ENCODE results near the gene MYOZ2.

The MYOZ2 gene

DNA sequence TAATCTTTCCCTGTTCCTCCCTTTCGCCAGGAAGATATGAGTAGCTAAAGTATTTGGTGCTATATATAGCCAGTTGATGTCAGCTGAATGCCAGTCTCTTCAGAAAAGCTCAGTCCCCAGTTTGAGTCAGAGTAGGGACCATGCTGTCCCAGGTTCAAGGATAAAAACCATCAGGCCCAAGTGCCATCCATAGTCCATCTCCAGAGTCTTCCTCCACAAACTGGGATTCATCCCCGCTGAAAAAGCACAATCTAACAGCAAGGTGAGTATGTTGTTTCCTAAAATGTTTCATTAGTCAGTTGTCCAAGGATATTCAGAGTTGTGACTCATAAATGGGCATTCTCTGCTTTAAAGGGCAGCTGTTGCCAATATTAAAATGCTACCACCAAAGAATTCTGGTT is at the start of gene MYOZ2:
Gene MYOZ2 (plus strand): TSS at position 112 of the 401 bp plus-strand sequence. CDS start 694 bp downstream, outside the sequence.
- no peak for DNase-seq

DNA sequence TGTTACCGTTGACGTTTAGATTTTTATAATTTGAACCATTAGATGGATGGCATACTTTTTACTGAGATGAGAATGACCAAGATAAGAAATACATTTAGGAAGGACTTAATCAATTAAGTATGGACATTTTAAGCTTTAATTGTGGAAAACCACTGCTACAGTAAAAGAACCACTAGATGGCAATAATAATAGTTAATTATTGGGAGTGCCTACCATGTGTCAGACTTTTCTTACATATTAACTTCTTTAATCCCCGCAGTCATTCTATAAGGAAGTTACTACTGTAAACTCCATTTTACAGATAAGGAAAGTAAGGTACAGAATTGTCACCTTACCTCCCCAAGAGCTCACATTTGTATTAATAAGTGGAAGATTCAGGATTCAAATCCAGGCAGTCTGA is 48.5 kb upstream of the MYOZ2 start:
- no peak for DNase-seq

DNA sequence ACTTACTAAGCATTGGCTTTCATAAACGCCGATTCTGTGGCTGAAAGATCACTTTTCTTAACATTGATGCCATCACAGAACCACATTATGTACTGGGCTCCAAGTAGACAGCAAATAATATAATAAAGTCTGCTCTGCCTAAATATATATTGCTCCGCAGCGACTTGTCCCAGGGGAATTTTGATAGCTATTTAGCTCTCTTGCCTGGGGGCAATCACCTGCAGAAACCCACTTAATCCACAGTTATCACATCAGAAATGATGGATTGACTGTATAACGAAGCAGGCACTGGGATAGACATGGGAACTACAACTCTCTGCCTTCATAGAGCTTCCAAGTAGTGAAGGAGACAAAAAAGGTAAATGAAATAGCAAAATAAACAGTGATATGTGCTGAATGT is 48.0 kb upstream of the MYOZ2 start:
- DNase-seq, result no peak

DNA sequence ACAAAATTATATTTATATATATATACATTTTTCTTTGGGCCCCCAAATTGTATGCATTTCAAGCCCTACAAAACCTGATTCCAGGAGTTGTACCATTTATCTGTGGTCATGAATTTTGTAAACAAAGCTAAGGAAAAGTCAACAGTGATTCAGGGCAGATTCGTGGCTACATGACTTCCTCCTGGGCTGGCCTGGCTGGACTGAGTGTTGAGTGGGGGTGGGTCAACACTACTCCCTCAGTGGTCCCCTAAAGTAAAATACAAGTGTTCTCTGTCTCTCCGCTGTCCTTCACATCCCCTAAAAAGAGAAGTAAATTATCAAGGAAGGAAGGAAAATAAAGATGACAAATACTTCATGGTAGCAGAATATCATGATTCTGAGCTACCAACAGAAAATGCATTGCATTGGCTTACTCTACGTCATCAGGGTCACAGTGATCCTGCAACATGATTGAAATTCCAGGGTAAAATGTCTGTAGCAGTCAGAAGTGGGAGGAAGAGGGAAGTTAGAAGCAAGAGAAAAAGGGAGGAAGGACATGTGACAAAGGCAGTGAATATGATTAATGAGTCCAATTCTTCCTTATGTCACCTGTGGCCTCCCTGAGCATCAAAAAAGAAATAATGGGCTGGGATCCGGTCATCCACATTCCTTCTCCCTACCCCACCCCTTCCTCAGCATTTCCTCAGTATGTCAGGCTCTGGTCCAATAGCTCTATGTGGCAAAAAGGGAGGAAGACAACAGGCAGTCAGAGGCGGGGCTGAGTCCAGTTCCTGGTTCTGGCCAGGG is 42.4 kb upstream of the MYOZ2 start:
- DNase-seq, result no peak

DNA sequence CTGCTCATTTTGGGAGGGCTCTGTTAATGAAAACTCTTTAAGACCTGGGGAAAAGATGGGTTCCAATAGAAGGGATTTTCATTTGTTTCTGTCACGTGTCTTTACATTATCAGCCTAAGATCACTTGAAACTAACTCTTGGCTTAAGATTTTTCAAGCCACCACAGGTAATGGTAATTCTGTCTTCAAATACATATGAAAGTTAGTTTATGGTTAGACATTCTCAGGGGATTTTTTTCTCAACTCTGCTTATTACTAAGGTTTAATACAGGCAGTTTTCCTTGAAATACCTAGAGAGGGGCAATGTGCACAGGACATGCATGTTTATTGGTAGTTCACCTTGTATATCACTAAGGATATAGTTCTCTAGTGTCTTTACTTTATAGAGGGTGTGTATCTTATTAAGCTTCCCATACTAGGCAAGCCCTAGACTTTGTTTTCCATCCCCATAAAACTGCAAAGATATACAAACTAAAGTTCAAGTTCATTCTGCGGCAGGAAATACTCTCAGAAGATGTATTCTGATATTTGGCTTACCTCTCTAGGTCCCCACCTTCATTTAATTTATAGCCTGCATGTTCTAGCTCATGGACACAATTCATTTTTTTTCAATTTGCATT is 38.2 kb upstream of the MYOZ2 start:
- DNase-seq, result no peak

DNA sequence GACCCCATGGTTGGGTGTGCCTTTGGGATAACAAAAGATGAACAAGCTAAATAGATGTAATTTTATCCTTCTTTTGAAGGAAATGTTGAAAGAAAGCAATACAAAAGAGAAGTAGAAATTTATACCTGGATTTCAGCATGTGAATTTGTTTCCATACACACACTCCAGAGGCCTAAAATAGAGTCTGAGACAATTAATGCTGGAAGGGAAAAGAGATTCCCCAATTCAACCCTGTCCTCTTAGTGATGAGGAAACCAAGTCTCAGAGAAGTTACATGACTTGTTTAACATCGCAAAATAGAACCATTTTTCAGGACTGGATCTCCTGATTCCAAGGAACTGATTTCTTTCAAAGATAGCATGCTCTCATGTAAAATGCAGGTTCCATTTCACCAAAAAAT is 37.3 kb upstream of the MYOZ2 start:
- DNase-seq, result no peak

DNA sequence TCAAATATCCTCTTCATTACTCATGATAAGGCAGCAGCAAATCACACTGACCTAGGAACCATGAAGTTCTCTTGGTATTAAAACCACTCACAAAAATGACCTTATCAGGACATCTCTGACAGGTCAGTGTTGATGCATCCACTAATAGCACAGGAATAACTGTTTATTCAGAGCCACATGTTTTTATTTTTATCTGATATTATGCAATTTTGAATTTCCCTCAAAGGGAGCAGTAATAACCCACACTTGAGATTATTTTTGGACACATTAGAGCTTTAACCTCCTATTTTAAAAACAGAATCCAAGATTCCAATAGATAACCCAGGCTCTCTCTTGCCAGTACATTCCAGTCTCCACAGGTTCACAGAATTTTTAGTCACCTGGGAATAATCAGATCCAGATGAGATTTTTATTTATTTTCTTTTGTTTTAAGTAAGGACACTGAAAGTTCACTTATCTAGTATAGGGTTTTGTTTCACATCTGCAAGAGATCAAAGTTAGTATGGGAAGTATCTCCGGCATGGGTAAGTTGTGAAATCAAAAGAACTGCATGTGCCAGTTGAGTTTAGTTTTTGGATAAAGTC is 36.3 kb upstream of the MYOZ2 start:
- DNase-seq, result no peak

DNA sequence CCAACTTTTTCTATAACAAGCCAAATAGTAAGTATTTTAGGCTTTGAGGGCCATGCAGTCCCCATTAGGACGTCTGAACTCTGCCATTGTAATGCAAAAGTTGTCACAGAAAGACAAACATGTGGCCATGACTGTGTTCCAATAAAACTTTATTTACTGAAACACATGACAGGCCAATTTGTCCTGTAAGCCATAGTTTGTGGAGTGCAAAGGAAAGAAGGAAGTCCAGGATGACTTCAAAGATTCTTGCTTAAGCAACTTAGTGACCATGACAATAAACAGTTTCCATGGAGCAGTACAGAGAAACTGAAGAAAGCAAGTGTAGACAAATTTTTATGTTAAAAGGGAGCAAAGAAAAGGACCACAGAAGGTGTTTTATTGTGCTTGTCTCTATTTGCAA is 35.0 kb upstream of the MYOZ2 start:
- no peak for DNase-seq

DNA sequence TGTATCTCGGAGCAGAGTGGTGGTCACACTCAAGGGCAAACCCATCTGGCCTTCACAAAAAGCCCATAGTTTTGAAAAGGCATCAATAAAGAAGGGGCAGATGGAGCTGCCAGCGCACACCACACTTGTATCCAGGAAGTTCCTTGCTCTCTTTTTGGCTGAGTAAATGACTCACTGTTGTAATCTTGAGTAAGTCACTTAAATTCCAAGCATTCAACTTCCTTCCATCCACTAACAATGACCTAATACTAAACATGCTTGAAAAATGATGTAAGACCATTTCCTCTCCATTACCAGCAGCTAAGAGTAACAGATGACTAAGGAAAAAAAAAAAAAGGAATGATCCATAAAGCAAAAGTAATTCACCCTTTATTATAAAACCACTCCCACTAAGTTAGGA is 32.4 kb upstream of the MYOZ2 start:
- no peak for DNase-seq

DNA sequence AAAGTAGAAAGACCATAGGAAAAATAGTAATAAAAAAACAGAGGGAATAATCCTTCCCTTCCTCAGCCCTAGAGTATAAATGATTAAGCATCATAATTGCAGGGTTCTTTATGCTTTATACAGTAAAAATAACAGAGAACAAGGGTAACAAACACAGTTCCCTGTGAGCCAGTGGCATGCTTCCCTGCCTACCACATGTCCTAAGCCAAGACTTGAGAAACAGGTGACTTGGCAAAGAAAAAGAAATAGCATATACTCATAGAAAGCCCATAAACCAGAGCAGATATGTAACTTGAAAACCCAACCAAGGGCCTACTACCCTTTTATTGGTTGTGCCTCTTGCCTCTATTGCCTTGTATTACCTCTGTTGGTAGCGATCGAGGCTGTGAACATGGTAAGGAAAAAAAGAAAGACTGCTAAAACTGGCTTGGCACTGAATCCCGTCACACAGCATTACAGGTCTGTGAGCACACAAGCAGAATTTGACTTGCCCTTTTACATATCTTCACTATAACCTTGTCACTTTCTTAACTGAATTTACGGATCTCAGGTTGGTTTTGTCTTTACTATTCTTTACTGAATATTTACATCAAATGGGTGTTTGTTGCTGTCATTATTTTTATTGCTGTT is 30.9 kb upstream of the MYOZ2 start:
- no peak for DNase-seq

DNA sequence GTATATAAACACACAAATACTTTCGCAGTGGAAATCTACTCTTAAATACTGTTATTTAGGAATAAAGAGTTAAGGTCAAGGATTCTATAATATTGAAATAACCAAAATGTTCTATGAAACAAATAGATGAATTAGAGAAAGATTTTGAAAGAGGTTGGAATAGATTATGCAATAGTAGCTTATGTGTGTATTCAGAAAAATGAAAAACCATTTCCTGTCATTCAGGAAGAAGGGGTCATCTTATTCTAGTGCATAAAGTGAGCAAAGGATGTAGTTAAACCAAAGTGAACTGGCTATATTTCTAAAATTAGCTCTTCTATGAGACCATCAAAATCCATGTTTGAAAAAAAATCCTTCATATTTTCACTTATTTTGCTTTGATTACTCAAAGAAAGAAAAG is 30.0 kb upstream of the MYOZ2 start:
- no peak for DNase-seq

DNA sequence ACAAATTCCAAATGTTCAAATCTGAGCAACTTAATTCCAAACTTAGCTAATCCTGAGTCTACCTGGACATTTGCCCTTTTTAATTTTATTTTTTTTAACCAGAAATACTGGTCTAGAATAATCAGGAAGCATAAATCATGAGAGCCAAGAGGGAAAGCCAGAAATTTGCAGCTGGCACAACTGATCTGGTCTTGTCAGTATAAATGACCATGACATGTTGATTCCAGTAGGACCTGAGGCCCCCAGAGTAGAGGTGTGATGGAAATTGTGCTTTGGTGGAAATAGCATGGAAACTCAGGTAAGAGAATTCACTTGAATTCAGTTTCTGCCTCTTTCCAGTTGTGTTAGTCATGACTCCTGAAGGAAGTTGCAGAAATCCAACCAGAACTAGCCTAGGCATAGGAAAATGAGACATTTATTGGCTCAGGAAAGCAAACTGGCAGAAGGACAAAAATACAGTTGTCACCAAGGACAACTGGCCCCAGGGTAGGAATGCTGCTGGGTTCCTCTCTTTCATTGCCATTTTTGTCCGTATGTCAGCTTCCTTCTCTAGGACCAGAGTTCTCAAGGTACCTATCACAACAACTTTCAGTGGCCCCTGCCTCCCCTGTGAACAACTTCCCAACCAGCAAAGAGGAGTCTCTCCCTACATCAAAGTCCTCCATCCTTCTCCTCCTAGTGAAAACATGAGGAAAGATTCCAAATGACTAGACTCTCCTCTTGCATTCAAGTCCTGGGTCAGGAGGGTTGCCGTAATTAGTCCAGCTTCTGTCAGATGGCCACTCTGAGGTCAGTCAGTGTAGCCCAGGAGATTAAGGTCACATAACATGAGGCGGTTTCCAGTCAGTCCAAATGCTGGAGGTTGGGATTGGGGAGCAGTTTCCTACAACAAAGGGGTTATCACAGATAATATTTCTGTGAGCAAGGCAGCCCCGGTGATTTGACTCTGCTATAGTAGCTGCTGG is 29.3 kb upstream of the MYOZ2 start:
- DNase-seq, result no peak

DNA sequence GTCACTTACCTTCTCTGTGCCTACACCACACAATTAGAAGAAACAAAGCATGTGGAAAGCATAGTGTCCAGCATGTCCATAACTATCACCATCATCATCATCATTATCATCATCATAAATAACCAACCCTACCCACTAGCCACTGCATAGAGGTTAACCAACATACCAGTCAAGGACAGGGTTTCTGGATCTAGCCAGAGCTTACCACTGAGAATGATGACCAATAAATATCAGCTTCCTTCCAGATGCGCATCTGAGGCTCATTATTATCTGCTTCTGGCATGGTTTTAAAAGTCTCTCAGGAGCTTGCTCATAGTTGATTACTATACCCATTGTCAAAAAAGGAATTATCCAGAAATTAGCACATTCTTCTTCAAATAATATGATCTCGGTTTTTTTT is 25.5 kb upstream of the MYOZ2 start:
- DNase-seq, result no peak

DNA sequence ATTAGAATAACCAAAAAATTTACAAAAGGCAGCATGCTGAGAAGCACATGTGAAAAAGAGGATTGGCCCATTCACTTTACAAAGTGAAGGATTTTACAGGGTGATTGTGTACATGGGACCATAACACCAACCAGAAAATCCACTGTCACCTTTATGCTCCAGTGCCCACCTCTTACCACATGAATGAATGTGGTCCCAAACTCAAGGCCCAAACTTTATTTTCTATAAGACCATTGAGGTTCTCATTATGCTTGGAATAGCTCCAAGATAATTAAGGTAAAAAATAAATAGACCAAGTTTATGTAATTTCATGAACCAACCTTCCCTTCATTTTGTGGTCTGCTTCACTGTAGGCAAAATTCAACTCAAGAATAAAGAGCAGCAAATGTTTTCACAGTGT is 24.3 kb upstream of the MYOZ2 start:
- DNase-seq, result no peak

DNA sequence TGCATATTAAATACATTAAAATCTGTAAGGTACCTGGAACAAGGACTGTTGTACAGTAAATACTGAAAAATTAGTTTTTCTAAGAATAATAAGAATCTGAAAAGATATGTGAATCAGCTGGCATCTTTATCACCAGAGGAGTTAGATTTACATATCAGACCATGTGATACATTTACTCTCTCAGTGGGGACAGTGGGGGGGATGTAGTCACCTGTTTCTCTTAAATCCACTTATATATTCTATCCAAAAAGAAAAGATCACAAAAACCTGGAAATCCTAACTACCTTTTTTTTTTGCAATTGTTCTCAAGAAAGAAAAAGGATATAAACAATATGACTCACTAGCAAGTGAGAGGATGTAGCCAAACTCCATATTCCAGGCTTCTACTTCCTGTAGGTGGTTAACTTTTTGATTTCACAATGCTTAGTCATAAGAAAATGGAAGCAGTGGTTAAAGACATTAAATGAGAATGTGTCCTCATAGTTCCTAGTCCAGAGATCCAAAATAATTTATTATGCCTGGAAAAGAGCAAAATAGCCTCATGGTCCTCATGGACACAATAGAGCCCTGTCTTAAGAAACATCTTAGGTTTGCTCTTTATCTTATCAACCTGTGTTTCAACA is 22.5 kb upstream of the MYOZ2 start:
- DNase-seq, result no peak

DNA sequence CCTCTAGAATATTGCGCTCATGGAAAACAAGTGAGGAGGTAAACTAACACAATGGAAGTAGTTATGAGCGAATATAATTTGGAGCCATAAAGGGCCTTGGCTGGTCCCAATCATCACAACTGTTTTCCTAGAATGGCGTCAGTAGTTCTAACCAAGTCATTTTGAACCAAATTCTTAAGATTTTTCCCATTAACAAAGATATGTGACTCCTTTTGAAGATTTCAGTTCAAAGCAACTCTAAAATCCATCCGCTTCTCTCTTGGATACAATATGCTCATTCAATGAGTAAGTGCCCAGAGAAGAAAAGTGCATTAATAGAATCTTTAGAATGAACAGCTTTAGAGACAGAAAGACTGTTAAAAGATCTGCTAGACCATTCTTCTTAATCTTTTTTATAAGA is 19.6 kb upstream of the MYOZ2 start:
- no peak for DNase-seq

DNA sequence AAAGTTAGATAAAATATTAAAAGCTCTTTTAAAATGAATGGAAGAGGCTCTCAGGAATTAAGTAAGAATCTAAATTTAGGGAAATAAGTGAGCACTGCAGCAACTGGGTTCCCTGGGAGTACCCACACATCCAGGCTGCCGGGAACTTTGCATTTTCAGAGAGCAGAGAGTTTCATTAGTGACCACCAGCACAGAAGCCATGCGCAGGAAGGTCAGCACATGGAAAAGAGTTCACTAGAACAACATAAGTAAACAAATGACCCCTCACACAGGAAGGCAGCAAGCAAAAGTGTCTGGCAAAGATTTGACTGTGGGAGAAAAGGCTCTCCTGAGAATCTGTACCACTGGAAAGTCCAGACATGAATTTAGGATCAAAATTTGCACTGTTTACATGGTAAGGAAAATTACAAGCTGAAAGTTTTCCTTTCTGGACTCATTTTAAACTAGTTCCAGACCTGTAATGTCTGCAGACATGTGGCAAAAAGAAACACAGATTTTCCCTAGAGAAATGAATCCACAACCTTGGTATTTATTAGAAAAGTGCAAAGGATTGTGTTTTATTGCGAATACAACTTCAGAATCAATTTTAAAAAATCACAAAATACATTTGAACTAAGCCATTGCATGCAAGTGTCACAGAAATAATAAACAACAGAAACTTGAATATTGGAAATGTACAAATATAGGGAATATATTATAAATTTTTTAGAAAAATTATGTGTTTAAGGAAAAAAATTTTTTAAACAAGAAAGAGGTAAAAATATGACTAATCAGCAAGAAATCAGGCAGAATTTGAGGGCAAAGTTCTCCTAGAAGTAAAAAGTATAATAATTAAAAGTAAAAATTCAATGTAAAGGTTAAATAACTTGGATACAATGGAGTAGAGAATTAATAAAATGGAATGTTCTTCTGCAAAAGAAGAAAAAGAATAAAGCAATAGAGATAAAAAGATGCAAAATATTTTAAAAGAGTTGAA is 18.4 kb upstream of the MYOZ2 start:
- DNase-seq, result no peak

DNA sequence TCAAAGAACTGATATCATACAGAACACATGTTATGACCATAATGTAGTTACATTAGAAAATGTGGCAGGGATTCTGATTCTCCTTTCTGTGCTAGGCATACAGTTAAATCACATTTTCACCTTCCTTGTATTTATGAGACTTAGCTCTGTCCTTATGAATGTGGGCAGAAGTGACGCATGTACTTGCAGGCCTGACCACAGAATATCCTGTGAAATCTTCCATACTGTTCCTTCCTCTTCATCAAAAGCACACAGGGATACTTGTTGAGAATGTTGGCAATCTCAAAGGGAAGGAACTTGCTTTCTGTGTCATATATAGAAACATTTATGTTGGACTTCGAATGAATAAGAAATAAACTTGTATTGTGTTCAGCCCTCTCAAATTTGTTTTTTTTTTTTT is 17.2 kb upstream of the MYOZ2 start:
- no peak for DNase-seq

DNA sequence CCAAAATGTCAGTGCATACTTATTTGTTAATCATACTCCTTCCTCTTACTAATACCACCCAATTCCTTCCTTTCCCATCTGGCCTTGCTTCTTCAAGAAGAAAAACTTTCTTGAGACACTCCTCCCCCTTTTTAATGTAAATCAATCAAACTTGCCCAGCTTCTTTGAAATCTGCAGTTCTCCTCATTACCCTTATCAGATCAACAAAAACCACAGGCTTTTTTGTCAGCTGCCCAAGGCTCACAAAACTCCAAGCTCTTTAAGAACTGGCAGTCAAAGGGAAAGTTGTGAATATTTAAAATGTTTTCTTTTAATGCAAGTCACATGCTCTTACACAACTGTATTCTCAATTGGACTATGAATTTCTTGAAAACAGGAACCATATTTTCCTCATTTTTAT is 11.3 kb upstream of the MYOZ2 start:
- no peak for DNase-seq

DNA sequence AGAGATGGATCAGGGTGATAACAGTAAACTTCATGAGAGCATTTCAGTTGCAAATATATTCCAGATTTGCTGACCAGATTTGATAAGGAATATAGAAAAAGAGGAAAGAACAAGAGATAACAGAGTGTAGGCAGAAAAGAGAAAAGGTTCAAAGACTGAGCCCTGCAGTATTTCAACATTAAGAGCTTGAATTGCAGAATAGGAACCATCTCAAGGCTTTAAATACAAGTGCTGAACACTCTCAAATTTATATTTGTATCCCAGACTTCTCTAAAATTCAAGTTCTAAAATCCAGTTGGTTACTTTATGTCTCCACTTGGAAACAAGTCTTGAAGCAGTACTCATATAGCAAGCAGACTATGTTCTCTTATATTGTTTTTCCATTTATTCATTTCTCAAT is 9.7 kb upstream of the MYOZ2 start:
- DNase-seq, result no peak

DNA sequence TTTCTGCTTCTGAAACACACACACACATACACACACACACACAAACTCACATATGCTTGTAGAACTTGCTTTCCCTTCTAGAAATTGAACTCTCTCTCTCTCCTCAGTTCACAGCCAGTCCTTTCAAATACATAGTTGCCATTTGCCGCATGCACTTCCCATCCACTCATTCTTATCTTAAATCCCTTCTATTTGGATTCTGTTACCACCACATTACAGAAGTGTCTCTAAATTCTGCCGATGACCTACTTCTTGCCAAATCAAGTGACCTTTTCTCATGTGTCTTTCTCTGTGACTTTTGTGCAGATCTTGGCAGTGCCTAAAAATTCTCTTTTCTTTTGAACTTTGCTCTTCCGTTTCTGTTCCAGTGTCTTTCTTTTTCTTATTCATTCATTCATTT is 7.5 kb upstream of the MYOZ2 start:
- no peak for DNase-seq

All from NCI-H1694 treated with DMSO at 0.1 percent for 48 hours (cell line).